NCI-H510A treated with DMSO at 0.1 percent for 48 hours (cell line): ENCODE measurements around the gene TMEM255B.
"Not testable (repeated sequence)": the region's sequence is repeated elsewhere in the genome, so short reads cannot be mapped to it uniquely, and the experiment has no call there.

Source experiments
- DNase-seq: peaks from one replicate; lab custom pipeline; 2025; lab: John Stamatoyannopoulos, UW

TMEM255B gene

GRCh38 chr13:113758651-113759524 is at the start of gene TMEM255B:
Gene TMEM255B, plus strand, starts transcription at chr13:113759226. Its CDS starts 44 bp downstream, at chr13:113759270.
- DNase-seq: peak; percentile 56

GRCh38 chr13:113722921-113723320 is 36.1 kb upstream of the TMEM255B start:
- no peak for DNase-seq

- DNase-seq: no peak
These were observed 35.5 kb upstream of the TMEM255B start for GRCh38 chr13:113723410-113724015.

GRCh38 chr13:113724016-113724758 is 34.8 kb upstream of the TMEM255B start:
- DNase-seq: no peak

- DNase-seq: peak; percentile 66
These were observed 34.2 kb upstream of the TMEM255B start for GRCh38 chr13:113724780-113725315.

GRCh38 chr13:113725329-113726105 is 33.5 kb upstream of the TMEM255B start:
- DNase-seq: not testable (repeated sequence)

- DNase-seq: not testable (repeated sequence)
These were observed 32.8 kb upstream of the TMEM255B start for GRCh38 chr13:113726106-113726821.

GRCh38 chr13:113726961-113727411 is 32.0 kb upstream of the TMEM255B start:
- no peak for DNase-seq

- no peak for DNase-seq
These were observed 30.4 kb upstream of the TMEM255B start for GRCh38 chr13:113728571-113729054.

- DNase-seq: no peak
These were observed 29.6 kb upstream of the TMEM255B start for GRCh38 chr13:113729187-113730019.

GRCh38 chr13:113730258-113730691 is 28.8 kb upstream of the TMEM255B start:
- no peak for DNase-seq

GRCh38 chr13:113730831-113731191 is 28.2 kb upstream of the TMEM255B start:
- no peak for DNase-seq

GRCh38 chr13:113731192-113732175 is 27.5 kb upstream of the TMEM255B start:
- DNase-seq: no peak

GRCh38 chr13:113732176-113732960 is 26.7 kb upstream of the TMEM255B start:
- DNase-seq: no peak

- DNase-seq: no peak
These were observed 25.8 kb upstream of the TMEM255B start for GRCh38 chr13:113732961-113733950.

- DNase-seq: no peak
These were observed 24.8 kb upstream of the TMEM255B start for GRCh38 chr13:113734099-113734825.
